HCT116 (cell line): ENCODE results near the gene ZNF335.

Experiments used
- CBX3 ChIP-seq: IDR thresholded peaks from 2 replicates; pipeline ENCODE4 v1.6.1; 2012; ENCODE audit warnings: low read depth
- CEBPB ChIP-seq: IDR thresholded peaks from 2 replicates; pipeline ENCODE4 v1.6.1; 2012; ENCODE audit warnings: low read depth
- EGR1 ChIP-seq: IDR thresholded peaks from 2 replicates; pipeline ENCODE4 v1.6.1; 2012; ENCODE audit warnings: low read depth
- EZH2 ChIP-seq: fragments of 200-600 bp; sonication (generic); IDR thresholded peaks from 2 replicates; pipeline ENCODE4 v1.6.1; 2017; ENCODE audit warnings: antibody characterized with exemption, mixed run types
- EZH2phosphoT487 ChIP-seq: fragments of 200-600 bp; IDR thresholded peaks from 2 replicates; pipeline ENCODE4 v1.6.1; 2018; ENCODE audit warnings: antibody characterized with exemption, borderline replicate concordance
- JUND ChIP-seq: IDR thresholded peaks from 2 replicates; pipeline ENCODE4 v1.6.1; 2012
- MAX ChIP-seq: IDR thresholded peaks from 2 replicates; pipeline ENCODE4 v1.6.1; 2012
- POLR2A ChIP-seq: IDR thresholded peaks from 2 replicates; pipeline ENCODE4 v1.7.0; 2011; ENCODE audit warnings: borderline replicate concordance; ENCODE audit not compliant: insufficient read depth, insufficient read length; ENCODE audit errors: extremely low read depth
- SIN3A ChIP-seq: IDR thresholded peaks from 2 replicates; pipeline ENCODE4 v1.6.1; 2012; ENCODE audit warnings: low read depth
- SRF ChIP-seq: IDR thresholded peaks from 2 replicates; pipeline ENCODE4 v1.6.1; 2012; ENCODE audit warnings: low read depth
- YY1 ChIP-seq: IDR thresholded peaks from 2 replicates; pipeline ENCODE4 v1.6.1; 2011; ENCODE audit warnings: low read length, low read depth, moderate library complexity, mild to moderate bottlenecking; ENCODE audit not compliant: insufficient replicate concordance; ENCODE audit errors: extremely low read depth
- ZNF274 ChIP-seq: fragments of 200-500 bp; sonication (Bioruptor generic); IDR thresholded peaks from 2 replicates; pipeline ENCODE4 v1.6.1; 2014; ENCODE audit warnings: mild to moderate bottlenecking, low read depth, low read length, inconsistent platforms
- TF ChIP-seq, protein P1 (sequence below), 3 experiments: fragments of 200-600 bp in 1 of 3; sonication (generic) in 1 of 3; IDR thresholded peaks in 2 of 3; conservative IDR thresholded peaks in 1 of 3; 2 replicates each; pipeline ENCODE4 v1.5.1; 2012 to 2017; ENCODE audit warnings: low read depth in 2 of 3, low read length in 2 of 3, antibody characterized with exemption in 1 of 3, borderline replicate concordance in 1 of 3, control low read depth in 1 of 3, mild to moderate bottlenecking in 1 of 3, mixed read lengths in 1 of 3, mixed run types in 1 of 3, moderate library complexity in 1 of 3; ENCODE audit not compliant: insufficient read depth in 1 of 3
- TF ChIP-seq, protein P2 (sequence below): IDR thresholded peaks from 2 replicates; pipeline ENCODE4 v1.6.1; 2012; ENCODE audit warnings: low read depth

DNA sequence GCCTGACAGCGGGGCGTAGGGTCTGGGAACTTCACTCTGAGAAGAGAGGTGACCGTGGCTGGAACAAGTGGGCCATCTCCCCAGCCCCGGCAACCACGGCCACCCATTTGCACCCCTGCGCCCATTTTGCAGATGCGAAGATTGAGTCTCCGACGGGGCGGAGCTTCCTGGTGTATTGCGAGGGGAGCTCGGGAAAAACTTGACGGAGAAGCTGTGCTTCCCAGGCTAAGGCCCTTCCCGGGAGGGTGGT lies 653 bp downstream of the ZNF335 start:
- TF ChIP-seq EGR1 (no peak), POLR2A (no peak), EZH2phosphoT487 (no peak), CEBPB (no peak), ZNF274 (no peak), EZH2 (no peak), SRF (no peak; the same call in 1 of the 2 replicates), CBX3 (peak; percentile 24; the same call in 1 of the 2 replicates), SIN3A (0 out of 2 replicates have a peak, but pooled peaks have one; percentile 38), YY1 (no peak), JUND (no peak), MAX (no peak; the same call in 1 of the 2 replicates)
- TF ChIP-seq, protein P1, sequence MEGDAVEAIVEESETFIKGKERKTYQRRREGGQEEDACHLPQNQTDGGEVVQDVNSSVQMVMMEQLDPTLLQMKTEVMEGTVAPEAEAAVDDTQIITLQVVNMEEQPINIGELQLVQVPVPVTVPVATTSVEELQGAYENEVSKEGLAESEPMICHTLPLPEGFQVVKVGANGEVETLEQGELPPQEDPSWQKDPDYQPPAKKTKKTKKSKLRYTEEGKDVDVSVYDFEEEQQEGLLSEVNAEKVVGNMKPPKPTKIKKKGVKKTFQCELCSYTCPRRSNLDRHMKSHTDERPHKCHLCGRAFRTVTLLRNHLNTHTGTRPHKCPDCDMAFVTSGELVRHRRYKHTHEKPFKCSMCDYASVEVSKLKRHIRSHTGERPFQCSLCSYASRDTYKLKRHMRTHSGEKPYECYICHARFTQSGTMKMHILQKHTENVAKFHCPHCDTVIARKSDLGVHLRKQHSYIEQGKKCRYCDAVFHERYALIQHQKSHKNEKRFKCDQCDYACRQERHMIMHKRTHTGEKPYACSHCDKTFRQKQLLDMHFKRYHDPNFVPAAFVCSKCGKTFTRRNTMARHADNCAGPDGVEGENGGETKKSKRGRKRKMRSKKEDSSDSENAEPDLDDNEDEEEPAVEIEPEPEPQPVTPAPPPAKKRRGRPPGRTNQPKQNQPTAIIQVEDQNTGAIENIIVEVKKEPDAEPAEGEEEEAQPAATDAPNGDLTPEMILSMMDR (IDR thresholded peaks at IDR 0.05 in 2 of 3, conservative IDR thresholded peaks at IDR 0.05 in 1 of 3; ENCODE audit: borderline replicate concordance in 1 of 3, insufficient read depth in 1 of 3, low read depth in 2 of 3, low read length in 2 of 3): no peak
- TF ChIP-seq, protein P2, sequence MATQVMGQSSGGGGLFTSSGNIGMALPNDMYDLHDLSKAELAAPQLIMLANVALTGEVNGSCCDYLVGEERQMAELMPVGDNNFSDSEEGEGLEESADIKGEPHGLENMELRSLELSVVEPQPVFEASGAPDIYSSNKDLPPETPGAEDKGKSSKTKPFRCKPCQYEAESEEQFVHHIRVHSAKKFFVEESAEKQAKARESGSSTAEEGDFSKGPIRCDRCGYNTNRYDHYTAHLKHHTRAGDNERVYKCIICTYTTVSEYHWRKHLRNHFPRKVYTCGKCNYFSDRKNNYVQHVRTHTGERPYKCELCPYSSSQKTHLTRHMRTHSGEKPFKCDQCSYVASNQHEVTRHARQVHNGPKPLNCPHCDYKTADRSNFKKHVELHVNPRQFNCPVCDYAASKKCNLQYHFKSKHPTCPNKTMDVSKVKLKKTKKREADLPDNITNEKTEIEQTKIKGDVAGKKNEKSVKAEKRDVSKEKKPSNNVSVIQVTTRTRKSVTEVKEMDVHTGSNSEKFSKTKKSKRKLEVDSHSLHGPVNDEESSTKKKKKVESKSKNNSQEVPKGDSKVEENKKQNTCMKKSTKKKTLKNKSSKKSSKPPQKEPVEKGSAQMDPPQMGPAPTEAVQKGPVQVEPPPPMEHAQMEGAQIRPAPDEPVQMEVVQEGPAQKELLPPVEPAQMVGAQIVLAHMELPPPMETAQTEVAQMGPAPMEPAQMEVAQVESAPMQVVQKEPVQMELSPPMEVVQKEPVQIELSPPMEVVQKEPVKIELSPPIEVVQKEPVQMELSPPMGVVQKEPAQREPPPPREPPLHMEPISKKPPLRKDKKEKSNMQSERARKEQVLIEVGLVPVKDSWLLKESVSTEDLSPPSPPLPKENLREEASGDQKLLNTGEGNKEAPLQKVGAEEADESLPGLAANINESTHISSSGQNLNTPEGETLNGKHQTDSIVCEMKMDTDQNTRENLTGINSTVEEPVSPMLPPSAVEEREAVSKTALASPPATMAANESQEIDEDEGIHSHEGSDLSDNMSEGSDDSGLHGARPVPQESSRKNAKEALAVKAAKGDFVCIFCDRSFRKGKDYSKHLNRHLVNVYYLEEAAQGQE: no peak
